ENCODE results near the gene GRIK2. TPM values are rescaled to one million over a fixed set of nuclear protein-coding genes. Genes with fewer than 3 reads are reported as not detected.

The GRIK2 gene
- total RNA-seq, 1 experiment from 2014 or later: 0.55 TPM

DNA sequence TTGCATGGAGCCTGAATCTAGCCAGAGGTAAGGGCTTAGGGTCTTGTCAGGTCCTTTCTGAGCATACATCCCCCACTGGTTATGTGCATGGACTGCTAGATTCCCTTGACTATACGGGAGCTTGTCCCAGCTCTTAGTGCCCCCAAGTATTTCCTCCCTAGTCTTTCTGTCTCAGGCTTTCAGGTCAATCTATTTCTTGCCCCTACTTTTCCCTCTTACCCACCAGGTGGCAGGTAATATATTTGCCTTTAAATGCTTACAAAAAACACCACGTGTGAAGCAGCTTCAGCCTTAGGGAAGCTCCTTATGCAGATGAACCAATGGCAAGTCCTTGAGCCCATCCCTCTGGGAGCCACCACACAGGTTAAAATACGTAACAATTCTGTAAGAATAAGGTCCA is 454.2 kb downstream of the GRIK2 start:
- H3K9me3 ChIP-seq (ENCODE audit: low read length): no peaks in the 10 kb centered on the region
- no peaks in the 10 kb centered on the region for H3F3A ChIP-seq (ENCODE audit: low read length, unreplicated experiment)
- intact Hi-C loops (cut with micrococcal nuclease): no loop called here
- DNase-seq (no peak), ATAC-seq (no peak)
- H3K4me1 ChIP-seq (ENCODE audit: insufficient read depth, low read length): no peaks in the 10 kb centered on the region
- H3K27me3 ChIP-seq (ENCODE audit: low read length): no peaks in the 10 kb centered on the region
- TF ChIP-seq EZH2phosphoT487 (IDR thresholded peaks at IDR 0.05; ENCODE audit: borderline replicate concordance, low read length): no peak
- no peak for TF ChIP-seq CTCF (conservative IDR thresholded peaks at IDR 0.05; ENCODE audit: low read depth, low read length)
- no peak for TF ChIP-seq EZH2 (IDR thresholded peaks at IDR 0.05; ENCODE audit: low read length, unreplicated experiment)
- H2AFZ ChIP-seq (ENCODE audit: low read length): no peak overlapping the region
- CTCF ChIA-PET: no interaction called here
- no peak overlapping the region for H3K9ac ChIP-seq (ENCODE audit: low read length)
- no peaks in the 10 kb centered on the region for H3K79me2 ChIP-seq (ENCODE audit: low read length)
- H3K4me3 ChIP-seq (ENCODE audit: low read length): no peak overlapping the region
- POLR2A ChIA-PET (ENCODE audit: unreplicated experiment): no interaction called here
- no TSS peak for BruUV-seq (replicated peaks)
- H3K9me2 ChIP-seq (replicated peaks; ENCODE audit: low read length): no peaks in the 10 kb centered on the region
- H3K27ac ChIP-seq (ENCODE audit: low read length): no peak overlapping the region
- no peaks in the 10 kb centered on the region for H3K36me3 ChIP-seq (ENCODE audit: low read depth, low read length)
- no peak overlapping the region for H3K4me2 ChIP-seq (ENCODE audit: low read length)
- H4K20me1 ChIP-seq (ENCODE audit: low read length): no peaks in the 10 kb centered on the region

- no peaks in the 10 kb centered on the region for H3F3A ChIP-seq (ENCODE audit: low read length, unreplicated experiment)
- TF ChIP-seq EZH2 (IDR thresholded peaks at IDR 0.05; ENCODE audit: low read length, unreplicated experiment): no peak
- no peak for TF ChIP-seq EZH2phosphoT487 (IDR thresholded peaks at IDR 0.05; ENCODE audit: borderline replicate concordance, low read length)
- TF ChIP-seq CTCF (conservative IDR thresholded peaks at IDR 0.05; ENCODE audit: low read depth, low read length): no peak
- H3K27me3 ChIP-seq (ENCODE audit: low read length): no peaks in the 10 kb centered on the region
- intact Hi-C loops (cut with micrococcal nuclease): no loop called here
- no peaks in the 10 kb centered on the region for H3K79me2 ChIP-seq (ENCODE audit: low read length)
- H3K9me3 ChIP-seq (ENCODE audit: low read length): no peaks in the 10 kb centered on the region
- ATAC-seq: no peak
- H3K9me2 ChIP-seq (replicated peaks; ENCODE audit: low read length): no peaks in the 10 kb centered on the region
- ChIA-PET POLR2A (ENCODE audit: unreplicated experiment) (no interaction called here), CTCF (no interaction called here)
- H3K4me3 ChIP-seq (ENCODE audit: low read length): no peak overlapping the region
- BruUV-seq (replicated peaks): no TSS peak
- no peaks in the 10 kb centered on the region for H4K20me1 ChIP-seq (ENCODE audit: low read length)
- H3K4me2 ChIP-seq (ENCODE audit: low read length): no peak overlapping the region
- no peaks in the 10 kb centered on the region for H3K36me3 ChIP-seq (ENCODE audit: low read depth, low read length)
- DNase-seq: peak; percentile 3
- H3K4me1 ChIP-seq (ENCODE audit: insufficient read depth, low read length): no peaks in the 10 kb centered on the region
- H3K27ac ChIP-seq (ENCODE audit: low read length): no peak overlapping the region
- no peak overlapping the region for H2AFZ ChIP-seq (ENCODE audit: low read length)
- H3K9ac ChIP-seq (ENCODE audit: low read length): no peak overlapping the region
Measured at GRCh38 chr6:101851911-101852310, 458.4 kb downstream of the GRIK2 start.

GRCh38 chr6:101853231-101854085 is 459.9 kb downstream of the GRIK2 start:
- intact Hi-C loops (cut with micrococcal nuclease): no loop called here
- Histone ChIP-seq H3K4me1 (ENCODE audit: insufficient read depth, low read length) (no peaks in the 10 kb centered on the region), H3K36me3 (ENCODE audit: low read depth, low read length) (no peaks in the 10 kb centered on the region), H3F3A (ENCODE audit: low read length, unreplicated experiment) (no peaks in the 10 kb centered on the region), H3K9me2 (replicated peaks; ENCODE audit: low read length) (no peaks in the 10 kb centered on the region), H3K79me2 (ENCODE audit: low read length) (no peaks in the 10 kb centered on the region), H3K27me3 (ENCODE audit: low read length) (no peaks in the 10 kb centered on the region), H3K27ac (ENCODE audit: low read length) (no peak overlapping the region), H3K9me3 (ENCODE audit: low read length) (no peaks in the 10 kb centered on the region), H2AFZ (ENCODE audit: low read length) (no peak overlapping the region), H3K4me3 (ENCODE audit: low read length) (no peak overlapping the region), H4K20me1 (ENCODE audit: low read length) (no peaks in the 10 kb centered on the region), H3K4me2 (ENCODE audit: low read length) (no peak overlapping the region), H3K9ac (ENCODE audit: low read length) (no peak overlapping the region)
- ChIA-PET CTCF (no interaction called here), POLR2A (ENCODE audit: unreplicated experiment) (no interaction called here)
- TF ChIP-seq CTCF (conservative IDR thresholded peaks at IDR 0.05; ENCODE audit: low read depth, low read length): no peak
- TF ChIP-seq EZH2 (IDR thresholded peaks at IDR 0.05; ENCODE audit: low read length, unreplicated experiment): no peak
- no peak for TF ChIP-seq EZH2phosphoT487 (IDR thresholded peaks at IDR 0.05; ENCODE audit: borderline replicate concordance, low read length)
- DNase-seq: no peak
- ATAC-seq: no peak
- BruUV-seq (replicated peaks): no TSS peak
